ENCODE results near the gene NEURL1B.

The NEURL1B gene

DNA sequence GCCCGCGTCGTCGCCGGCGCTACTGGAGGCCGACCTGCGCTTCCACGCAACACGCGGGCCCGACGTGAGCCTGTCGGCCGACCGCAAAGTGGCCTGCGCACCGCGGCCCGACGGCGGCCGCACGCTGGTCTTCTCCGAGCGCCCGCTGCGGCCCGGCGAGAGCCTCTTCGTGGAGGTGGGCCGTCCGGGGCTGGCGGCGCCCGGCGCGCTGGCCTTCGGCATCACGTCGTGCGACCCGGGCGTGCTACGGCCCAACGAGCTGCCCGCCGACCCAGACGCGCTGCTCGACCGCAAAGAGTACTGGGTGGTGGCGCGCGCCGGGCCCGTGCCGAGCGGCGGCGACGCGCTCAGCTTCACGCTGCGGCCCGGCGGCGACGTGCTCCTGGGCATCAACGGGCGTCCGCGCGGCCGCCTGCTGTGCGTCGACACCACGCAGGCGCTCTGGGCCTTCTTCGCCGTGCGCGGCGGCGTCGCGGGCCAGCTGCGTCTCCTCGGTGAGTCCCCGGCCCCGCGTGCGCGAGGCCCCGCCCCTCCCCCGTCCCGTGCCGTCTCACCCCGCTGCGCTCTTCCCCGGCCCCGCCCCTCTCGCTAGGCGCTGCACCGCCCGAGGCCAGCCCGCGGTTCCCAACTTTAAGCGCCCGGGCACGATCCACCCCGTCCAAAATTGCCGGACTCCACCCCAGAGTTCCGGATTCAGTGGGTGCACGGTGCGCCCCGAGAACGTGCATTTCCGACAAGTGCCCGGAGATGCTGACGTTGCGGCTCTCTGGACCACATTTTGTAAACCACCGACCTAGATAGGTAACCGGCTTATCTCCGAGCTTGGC lies 42.8 kb downstream of the NEURL1B start:
- H4K91ac ChIP-seq (ENCODE audit: low read depth, low read length): no peak overlapping the region
- H2AK5ac ChIP-seq (ENCODE audit: low read length): no peak overlapping the region
- H3K79me1 ChIP-seq (ENCODE audit: low read length): peaks cover 7% of the 10 kb centered on the region
- H3K79me2 ChIP-seq (ENCODE audit: control insufficient read depth, insufficient read depth, low read length, poor library complexity): no peaks in the 10 kb centered on the region
- no peak overlapping the region for H3K4ac ChIP-seq (ENCODE audit: low read depth, low read length)
- H4K12ac ChIP-seq (ENCODE audit: low read depth, low read length): peak overlapping the region; percentile 17
- H3K27ac ChIP-seq (ENCODE audit: low read depth, low read length): no peak overlapping the region
- H3K27me3 ChIP-seq (ENCODE audit: insufficient read depth, low read length): peaks cover 21% of the 10 kb centered on the region
- H3K18ac ChIP-seq (ENCODE audit: low read length): no peak overlapping the region
- no peak overlapping the region for H3K14ac ChIP-seq (ENCODE audit: low read length)
- peak overlapping the region; percentile 56 for H3K4me2 ChIP-seq (ENCODE audit: low read length)
- DNase-seq: no peak
- no peaks in the 10 kb centered on the region for H3K36me3 ChIP-seq (ENCODE audit: control insufficient read depth in 1 of 2, insufficient read depth in 2 of 2, low read length in 2 of 2)
- peaks cover 11% of the 10 kb centered on the region for H3K9me3 ChIP-seq (ENCODE audit: insufficient read depth, low read depth, low read length)
- no peak overlapping the region for H2BK12ac ChIP-seq (ENCODE audit: low read length)
- H4K8ac ChIP-seq (ENCODE audit: low read depth, low read length): no peak overlapping the region
- H3K4me3 ChIP-seq (ENCODE audit: low read depth, low read length): peak overlapping the region; percentile 55
- H3K23ac ChIP-seq (ENCODE audit: low read length): no peak overlapping the region
- peaks cover 15 to 17% of the 10 kb centered on the region in 2 experiments for H3K4me1 ChIP-seq (ENCODE audit: control insufficient read depth in 1 of 2, insufficient read depth in 2 of 2, low read length in 2 of 2)
- no peak overlapping the region for H3K9ac ChIP-seq (ENCODE audit: low read length)
- no CpG with 5 or more reads among the region's 125 CpGs for WGBS (ENCODE audit: extremely low coverage, insufficient coverage, insufficient read length)
- H2BK120ac ChIP-seq (ENCODE audit: insufficient read depth, low read length, poor library complexity): no peak overlapping the region
- peak overlapping the region; percentile 50 for H2AFZ ChIP-seq (ENCODE audit: insufficient read depth, low read length, poor library complexity)
- no peak overlapping the region for H2BK5ac ChIP-seq (ENCODE audit: low read depth, low read length, poor library complexity)

DNA sequence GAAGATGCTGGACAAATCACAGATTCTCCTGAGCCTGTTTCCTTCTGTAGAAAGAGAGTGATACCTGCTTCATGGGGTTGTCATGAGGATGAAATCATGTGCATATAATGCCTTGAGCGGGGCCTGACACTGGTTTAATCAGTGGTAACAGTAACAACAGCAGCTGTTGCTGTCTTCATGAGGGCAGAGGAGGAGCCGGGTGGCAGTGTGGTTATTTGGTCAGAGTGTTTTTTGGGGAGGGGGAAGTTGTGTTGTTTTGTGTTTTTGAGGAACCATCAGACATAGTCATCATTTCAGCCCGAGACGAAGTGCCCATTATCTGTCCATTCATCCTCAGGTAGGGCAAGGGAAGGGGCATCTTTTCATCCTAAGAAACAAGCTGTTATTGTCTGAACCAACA lies 44.0 kb downstream of the NEURL1B start:
- H3K4me2 ChIP-seq (ENCODE audit: low read length): no peak overlapping the region
- H3K23ac ChIP-seq (ENCODE audit: low read length): no peak overlapping the region
- H2BK12ac ChIP-seq (ENCODE audit: low read length): no peak overlapping the region
- H3K4ac ChIP-seq (ENCODE audit: low read depth, low read length): no peak overlapping the region
- H2BK5ac ChIP-seq (ENCODE audit: low read depth, low read length, poor library complexity): no peak overlapping the region
- H4K91ac ChIP-seq (ENCODE audit: low read depth, low read length): no peak overlapping the region
- H2BK120ac ChIP-seq (ENCODE audit: insufficient read depth, low read length, poor library complexity): no peak overlapping the region
- peaks cover 20 to 25% of the 10 kb centered on the region in 2 experiments for H3K4me1 ChIP-seq (ENCODE audit: control insufficient read depth in 1 of 2, insufficient read depth in 2 of 2, low read length in 2 of 2)
- no peak overlapping the region for H3K14ac ChIP-seq (ENCODE audit: low read length)
- no peak overlapping the region for H3K27ac ChIP-seq (ENCODE audit: low read depth, low read length)
- no peak overlapping the region for H3K18ac ChIP-seq (ENCODE audit: low read length)
- no CpG with 5 or more reads among the region's 4 CpGs for WGBS (ENCODE audit: extremely low coverage, insufficient coverage, insufficient read length)
- peaks cover 21% of the 10 kb centered on the region for H3K27me3 ChIP-seq (ENCODE audit: insufficient read depth, low read length)
- no peaks in the 10 kb centered on the region for H3K79me2 ChIP-seq (ENCODE audit: control insufficient read depth, insufficient read depth, low read length, poor library complexity)
- no peak overlapping the region for H3K9ac ChIP-seq (ENCODE audit: low read length)
- peaks cover 16% of the 10 kb centered on the region for H3K79me1 ChIP-seq (ENCODE audit: low read length)
- H4K12ac ChIP-seq (ENCODE audit: low read depth, low read length): no peak overlapping the region
- H2AFZ ChIP-seq (ENCODE audit: insufficient read depth, low read length, poor library complexity): no peak overlapping the region
- H4K8ac ChIP-seq (ENCODE audit: low read depth, low read length): no peak overlapping the region
- no peaks in the 10 kb centered on the region for H3K36me3 ChIP-seq (ENCODE audit: control insufficient read depth in 1 of 2, insufficient read depth in 2 of 2, low read length in 2 of 2)
- no peak overlapping the region for H3K4me3 ChIP-seq (ENCODE audit: low read depth, low read length)
- DNase-seq: no peak
- H2AK5ac ChIP-seq (ENCODE audit: low read length): no peak overlapping the region
- H3K9me3 ChIP-seq (ENCODE audit: insufficient read depth, low read depth, low read length): peaks cover 11% of the 10 kb centered on the region

DNA sequence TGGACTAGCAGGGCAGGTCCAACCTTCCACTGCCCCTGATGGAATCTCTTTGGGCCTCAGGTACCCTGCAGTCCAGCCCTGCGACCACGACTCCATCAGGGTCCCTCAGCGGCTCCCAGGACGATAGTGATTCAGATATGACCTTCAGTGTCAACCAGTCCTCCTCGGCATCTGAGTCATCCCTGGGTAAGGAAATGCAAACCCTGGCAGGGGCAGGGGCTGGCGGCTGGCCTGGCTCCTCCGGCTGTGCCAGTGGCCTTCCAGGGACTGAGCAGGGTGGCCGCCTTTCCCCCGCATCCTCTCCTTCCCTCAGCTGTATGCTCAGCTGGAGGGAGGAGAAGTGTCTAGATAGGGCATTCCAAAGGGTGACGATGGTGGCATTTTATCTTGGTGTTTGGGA lies 45.0 kb downstream of the NEURL1B start:
- H3K79me1 ChIP-seq (ENCODE audit: low read length): peaks cover 18% of the 10 kb centered on the region
- H3K36me3 ChIP-seq (ENCODE audit: control insufficient read depth in 1 of 2, insufficient read depth in 2 of 2, low read length in 2 of 2): no peaks in the 10 kb centered on the region
- no peak overlapping the region for H2BK120ac ChIP-seq (ENCODE audit: insufficient read depth, low read length, poor library complexity)
- no peak overlapping the region for H4K8ac ChIP-seq (ENCODE audit: low read depth, low read length)
- peaks cover 20 to 25% of the 10 kb centered on the region in 2 experiments for H3K4me1 ChIP-seq (ENCODE audit: control insufficient read depth in 1 of 2, insufficient read depth in 2 of 2, low read length in 2 of 2)
- no CpG with 5 or more reads among the region's 10 CpGs for WGBS (ENCODE audit: extremely low coverage, insufficient coverage, insufficient read length)
- H3K4ac ChIP-seq (ENCODE audit: low read depth, low read length): no peak overlapping the region
- no peak overlapping the region for H2AK5ac ChIP-seq (ENCODE audit: low read length)
- peaks cover 11% of the 10 kb centered on the region for H3K9me3 ChIP-seq (ENCODE audit: insufficient read depth, low read depth, low read length)
- H4K91ac ChIP-seq (ENCODE audit: low read depth, low read length): no peak overlapping the region
- H3K18ac ChIP-seq (ENCODE audit: low read length): no peak overlapping the region
- no peak overlapping the region for H4K12ac ChIP-seq (ENCODE audit: low read depth, low read length)
- H3K27me3 ChIP-seq (ENCODE audit: insufficient read depth, low read length): peaks cover 21% of the 10 kb centered on the region
- no peak overlapping the region for H3K4me2 ChIP-seq (ENCODE audit: low read length)
- H3K9ac ChIP-seq (ENCODE audit: low read length): no peak overlapping the region
- no peak overlapping the region for H2BK12ac ChIP-seq (ENCODE audit: low read length)
- H3K23ac ChIP-seq (ENCODE audit: low read length): no peak overlapping the region
- DNase-seq: no peak
- H2BK5ac ChIP-seq (ENCODE audit: low read depth, low read length, poor library complexity): no peak overlapping the region
- H3K27ac ChIP-seq (ENCODE audit: low read depth, low read length): no peak overlapping the region
- H3K4me3 ChIP-seq (ENCODE audit: low read depth, low read length): no peak overlapping the region
- no peaks in the 10 kb centered on the region for H3K79me2 ChIP-seq (ENCODE audit: control insufficient read depth, insufficient read depth, low read length, poor library complexity)
- no peak overlapping the region for H2AFZ ChIP-seq (ENCODE audit: insufficient read depth, low read length, poor library complexity)
- H3K14ac ChIP-seq (ENCODE audit: low read length): no peak overlapping the region

DNA sequence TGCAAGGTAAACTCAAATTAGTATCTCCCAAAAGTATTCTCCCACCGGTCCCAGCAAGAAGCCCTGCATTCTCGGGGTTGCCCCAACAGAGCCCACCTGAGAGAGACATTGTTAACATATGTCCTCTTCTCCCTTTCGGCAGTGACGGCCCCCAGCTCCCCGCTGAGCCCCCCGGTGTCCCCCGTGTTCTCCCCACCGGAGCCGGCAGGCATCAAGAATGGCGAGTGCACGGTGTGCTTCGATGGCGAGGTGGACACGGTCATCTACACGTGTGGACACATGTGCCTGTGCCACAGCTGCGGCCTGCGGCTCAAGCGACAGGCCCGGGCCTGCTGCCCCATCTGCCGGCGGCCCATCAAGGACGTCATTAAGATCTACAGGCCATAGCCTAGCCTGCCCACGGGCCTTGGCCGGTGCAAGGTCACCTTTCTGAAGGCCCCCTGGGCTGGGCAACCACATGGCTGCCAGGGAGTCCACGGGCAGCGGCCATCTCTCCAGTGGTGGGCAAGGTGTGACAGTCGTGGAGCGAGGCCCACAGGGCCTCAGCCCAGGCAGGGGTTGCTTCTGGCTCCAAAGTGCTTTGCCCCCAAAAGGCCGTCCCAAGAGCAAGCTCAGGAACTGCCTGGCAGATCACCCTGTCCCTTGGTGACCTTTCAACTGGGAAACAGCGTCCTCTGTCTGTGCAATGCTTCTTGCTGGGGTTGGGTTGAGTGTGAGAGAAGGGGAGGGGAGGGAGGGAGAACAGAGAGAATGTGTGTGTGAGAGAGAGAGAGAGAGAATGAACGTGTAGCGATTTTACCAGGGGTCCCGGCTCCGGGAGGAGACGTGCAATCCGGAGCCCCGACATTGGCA lies 45.7 kb downstream of the NEURL1B start:
- Histone ChIP-seq H2AFZ (ENCODE audit: insufficient read depth, low read length, poor library complexity) (no peak overlapping the region), H3K9me3 (ENCODE audit: insufficient read depth, low read depth, low read length) (peaks cover 11% of the 10 kb centered on the region), H3K9ac (ENCODE audit: low read length) (no peak overlapping the region), H2BK12ac (ENCODE audit: low read length) (peak overlapping the region; percentile 66), H3K79me2 (ENCODE audit: control insufficient read depth, insufficient read depth, low read length, poor library complexity) (no peaks in the 10 kb centered on the region), H3K4me2 (ENCODE audit: low read length) (no peak overlapping the region), H3K27me3 (ENCODE audit: insufficient read depth, low read length) (peaks cover 21% of the 10 kb centered on the region), H4K8ac (ENCODE audit: low read depth, low read length) (no peak overlapping the region), H2BK5ac (ENCODE audit: low read depth, low read length, poor library complexity) (no peak overlapping the region), H2BK120ac (ENCODE audit: insufficient read depth, low read length, poor library complexity) (peak overlapping the region; percentile 8), H3K36me3 (ENCODE audit: control insufficient read depth in 1 of 2, insufficient read depth in 2 of 2, low read length in 2 of 2) (no peaks in the 10 kb centered on the region), H4K91ac (ENCODE audit: low read depth, low read length) (peak overlapping the region; percentile 29), H4K12ac (ENCODE audit: low read depth, low read length) (no peak overlapping the region), H3K79me1 (ENCODE audit: low read length) (peaks cover 18% of the 10 kb centered on the region), H3K23ac (ENCODE audit: low read length) (no peak overlapping the region), H3K4ac (ENCODE audit: low read depth, low read length) (no peak overlapping the region), H3K14ac (ENCODE audit: low read length) (no peak overlapping the region), H3K18ac (ENCODE audit: low read length) (no peak overlapping the region), H2AK5ac (ENCODE audit: low read length) (peak overlapping the region; percentile 49), H3K27ac (ENCODE audit: low read depth, low read length) (no peak overlapping the region), H3K4me3 (ENCODE audit: low read depth, low read length) (no peak overlapping the region), H3K4me1 (ENCODE audit: control insufficient read depth in 1 of 2, insufficient read depth in 2 of 2, low read length in 2 of 2) (peaks cover 20 to 25% of the 10 kb centered on the region in 2 experiments)
- no peak for DNase-seq
- no CpG with 5 or more reads among the region's 37 CpGs for WGBS (ENCODE audit: extremely low coverage, insufficient coverage, insufficient read length)
